Ovary (tissue), 9 donors: ENCODE measurements around the gene ELAVL1. TPM values are rescaled to one million over a fixed set of nuclear protein-coding genes. Genes with fewer than 3 reads are reported as not detected.

ENCODE experiments used
- DNase-seq, 5 donors: peaks; one replicate each; pipeline ENCODE4 v3.0.0-alpha.2; 2019 to 2020
- H3K27ac ChIP-seq, 2 donors: fragments of 200-600 bp; one replicate each; pipeline versions ENCODE4 v1.5.1 to v1.8.0; 2019 to 2022
- H3K27me3 ChIP-seq: fragments of 200-600 bp; one replicate; pipeline ENCODE4 v1.8.0; 2022
- H3K36me3 ChIP-seq: fragments of 200-600 bp; sonication (generic); one replicate; pipeline ENCODE4 v1.5.1; 2019
- H3K4me1 ChIP-seq: one replicate; pipeline ENCODE4 v1.8.1; 2013; ENCODE audit warnings: mild to moderate bottlenecking, moderate library complexity; ENCODE audit not compliant: insufficient read depth
- H3K4me3 ChIP-seq: fragments of 200-600 bp; sonication (generic); one replicate; pipeline ENCODE4 v1.5.1; 2017
- H3K9me3 ChIP-seq, 2 donors: fragments of 200-600 bp in 1 of 2; sonication (generic) in 1 of 2; one replicate each; pipeline versions ENCODE4 v1.5.1 to v1.8.1; 2013 to 2019; ENCODE audit warnings: mild to moderate bottlenecking in 1 of 2, moderate library complexity in 1 of 2
- CTCF ChIP-seq, 3 donors: fragments of 450-650 bp in 2 of 3; fragments of 200-600 bp in 1 of 3; IDR thresholded peaks; one replicate each; pipeline versions ENCODE4 v1.5.1 to v1.8.0; 2016 to 2022; ENCODE audit warnings: antibody characterized with exemption in 3 of 3, mild to moderate bottlenecking in 1 of 3
- EP300 ChIP-seq: sonication (generic); formaldehyde crosslinking; IDR thresholded peaks from one replicate; pipeline ENCODE4 v1.6.1; 2017; ENCODE audit warnings: antibody characterized with exemption
- POLR2A ChIP-seq: fragments of 450-650 bp; IDR thresholded peaks from one replicate; pipeline ENCODE4 v1.6.1; 2017; ENCODE audit warnings: antibody characterized with exemption, mild to moderate bottlenecking, moderate library complexity
- WGBS, 3 donors: extraction: QIAGEN DNeasy Blood & Tissue Kit in 1 of 3; methylation state at CpG; one replicate each; pipeline versions ENCODE4 v1.1.5 to v1.1.7; 2013 to 2017; 5-methylcytosine and 5-hydroxymethylcytosine counted together
- intact Hi-C, 4 donors: fragments of 100-400 bp; cut with DNase I; formaldehyde crosslinking; loops; one replicate each; pipeline versions ENCODE4 v1.11.0 to v1.15.1; 2022 to 2023
- polyA plus RNA-seq, 2 donors: library from polyadenylated mRNA; stranded (reverse); fragments of 200-250 nt in 1 of 2; fragments of 350-450 nt in 1 of 2; fragmentation: Illumina TruSeq in 1 of 2; extraction: RNeasy Lipid Tissue Mini Kit (QIAGEN cat#74804) in 1 of 2; gene quantifications; one replicate each; pipeline ENCODE4 v1.2.3, GENCODE V29; 2013 to 2014
- total RNA-seq, 7 donors: library from RNA; depleted of rRNA in 2 of 7; stranded (reverse); fragments of >200 nt in 2 of 7; fragmentation: NEBNext Ultra II Directional in 3 of 7; extraction: Animal tissue kit (Norgen Biotek cat#: 25700) in 3 of 7; gene quantifications; one replicate each; pipeline versions ENCODE4 v1.1.0 to v1.2.4, GENCODE V29; 2016 to 2023
- donor health status: DM: no; HTN: no; CAD: no; lungs with moderate emphysema.
- donor health status: DM: no; HTN: no; CAD: no.
- donor health status: Bipolar disorder and iron deficiency.
- donor health status: DM: yes; HTN: yes; CAD: no.
- donor health status: DM: no; HTN: no; CAD: no.
- donor health status: DM: yes; HTN: yes; CAD: no.

ELAVL1 gene
- total and polyA plus RNA-seq, 9 donors, result 13.8 to 78.4 (median 63.5) TPM

GRCh38 chr19:7987114-7987768 is 18.2 kb downstream of the ELAVL1 start:
- TF ChIP-seq EP300 (no peak), POLR2A (no peak), CTCF (IDR thresholded peaks at IDR 0.05) (no peak)
- Histone ChIP-seq H3K4me3 (no peak overlapping the region), H3K9me3 (no peaks in the 10 kb centered on the region), H3K36me3 (no peaks in the 10 kb centered on the region), H3K27me3 (no peaks in the 10 kb centered on the region), H3K27ac (no peak overlapping the region), H3K4me1 (no peaks in the 10 kb centered on the region)
- DNase-seq, result no peak
- WGBS, 3 donors, result 69 to 78% (median 74%) methylated on average over 17 of the region's 17 CpGs
- intact Hi-C loops, result no loop called here

GRCh38 chr19:7986321-7987113 is 18.9 kb downstream of the ELAVL1 start:
- TF ChIP-seq CTCF (IDR thresholded peaks at IDR 0.05) (no peak), POLR2A (no peak), EP300 (no peak)
- 64 to 76% (median 66%) methylated on average over 23 of the region's 23 CpGs for WGBS, 3 donors
- no peaks in the 10 kb centered on the region for H3K27me3 ChIP-seq
- no peaks in the 10 kb centered on the region for H3K9me3 ChIP-seq
- H3K4me1 ChIP-seq, result no peaks in the 10 kb centered on the region
- H3K36me3 ChIP-seq, result no peaks in the 10 kb centered on the region
- intact Hi-C loops, result no loop called here
- no peak overlapping the region for H3K4me3 ChIP-seq
- no peak overlapping the region for H3K27ac ChIP-seq
- no peak for DNase-seq

GRCh38 chr19:7985481-7985911 is 19.9 kb downstream of the ELAVL1 start:
- 79% methylated on average over 7 of the region's 7 CpGs for WGBS, 3 donors
- no peaks in the 10 kb centered on the region for H3K9me3 ChIP-seq
- intact Hi-C loops, result no loop called here
- no peaks in the 10 kb centered on the region for H3K27me3 ChIP-seq
- no peaks in the 10 kb centered on the region for H3K4me1 ChIP-seq
- no peak overlapping the region for H3K4me3 ChIP-seq
- no peak for TF ChIP-seq CTCF (IDR thresholded peaks at IDR 0.05)
- no peak for TF ChIP-seq POLR2A
- TF ChIP-seq EP300, result no peak
- H3K27ac ChIP-seq, result no peak overlapping the region
- no peak for DNase-seq
- H3K36me3 ChIP-seq, result no peaks in the 10 kb centered on the region

GRCh38 chr19:7983995-7984837 is 21.2 kb downstream of the ELAVL1 start:
- DNase-seq, result no peak
- no peaks in the 10 kb centered on the region for H3K4me1 ChIP-seq
- no peaks in the 10 kb centered on the region for H3K36me3 ChIP-seq
- TF ChIP-seq EP300, result no peak
- no peak for TF ChIP-seq POLR2A
- no peak for TF ChIP-seq CTCF (IDR thresholded peaks at IDR 0.05)
- no peak overlapping the region for H3K4me3 ChIP-seq
- no peaks in the 10 kb centered on the region for H3K27me3 ChIP-seq
- no peak overlapping the region for H3K27ac ChIP-seq
- intact Hi-C loops, result no loop called here
- WGBS, 3 donors, result 88 to 91% (median 90%) methylated on average over 14 of the region's 14 CpGs
- no peaks in the 10 kb centered on the region for H3K9me3 ChIP-seq
